ENCODE measurements around the gene ACOT11. TPM values are rescaled to one million over a fixed set of nuclear protein-coding genes. Genes with fewer than 3 reads are reported as not detected.

Gene ACOT11
- total and polyA plus RNA-seq, 2 of the 13 experiments (the other 11 are each of a cell fraction or from before 2014, with no cell fraction given) = 2.6 to 3.3 TPM

DNA sequence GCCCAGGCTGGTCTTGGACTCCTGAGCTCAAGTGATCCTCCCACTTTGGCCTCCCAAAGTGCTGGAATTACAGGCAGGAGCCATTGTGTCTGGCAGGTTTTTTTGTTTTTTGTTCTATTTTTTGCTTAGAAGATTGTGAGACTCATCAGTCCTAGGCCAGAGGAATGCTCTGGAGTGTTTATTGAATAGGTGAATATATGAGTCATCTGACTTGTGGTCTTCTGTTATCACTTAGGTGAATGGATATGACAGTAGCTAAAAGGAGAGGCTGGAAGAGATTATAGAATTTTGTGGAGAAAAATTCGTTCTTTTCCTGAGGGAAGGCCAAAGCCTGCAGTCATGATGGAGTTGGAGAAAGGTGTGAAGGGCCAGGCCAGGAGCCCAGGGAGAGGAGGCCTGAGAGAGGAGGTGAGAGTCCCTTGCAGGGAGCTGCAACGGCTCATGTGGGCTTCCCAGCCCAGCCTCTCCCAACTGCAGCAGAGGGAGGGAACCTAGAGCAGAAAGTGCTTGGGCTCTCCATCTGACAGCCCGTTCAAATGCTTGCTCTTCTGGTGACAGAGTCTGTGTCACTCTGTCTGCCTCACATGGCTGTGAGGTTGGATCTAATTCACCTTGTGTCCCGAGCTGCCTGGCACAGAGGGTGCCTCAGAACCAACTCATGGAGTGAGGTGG is 31.6 kb upstream of the ACOT11 start (continued):
- no peak for TF ChIP-seq ARID4A (CRISPR knock-in tag; IDR thresholded peaks at IDR 0.05; ENCODE audit: borderline replicate concordance)
- no peak for TF ChIP-seq ISL2 (CRISPR knock-in tag; IDR thresholded peaks at IDR 0.05)
- no peak for TF ChIP-seq ZNF3 (CRISPR knock-in tag; IDR thresholded peaks at IDR 0.05)

DNA sequence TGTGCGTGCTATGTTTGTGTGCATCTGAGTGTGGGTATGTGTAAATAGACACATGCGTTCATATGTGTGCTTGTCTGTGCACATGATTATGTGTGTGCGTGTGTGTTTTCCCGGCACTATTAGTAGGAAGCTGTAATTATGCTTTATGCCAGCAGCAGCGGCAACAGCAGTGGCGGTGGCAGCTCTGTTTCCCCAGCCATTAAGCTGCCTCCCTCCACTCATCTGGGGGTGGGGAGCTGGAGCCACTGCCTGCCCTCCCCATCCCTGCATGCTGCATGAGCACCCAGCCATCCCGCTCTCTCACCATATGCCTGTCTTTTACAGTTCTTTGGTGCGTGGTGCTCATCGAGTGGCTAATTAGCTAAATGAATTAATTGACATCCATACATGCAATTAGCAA is 30.5 kb upstream of the ACOT11 start:
- no peaks in the 10 kb centered on the region for H3K79me2 ChIP-seq (ENCODE audit: insufficient read depth, low read length)
- H3K9me3 ChIP-seq (ENCODE audit: low read length) = no peaks in the 10 kb centered on the region
- no peak overlapping the region for H2AFZ ChIP-seq (ENCODE audit: low read length)
- 78% methylated on average over 8 of the region's 9 CpGs for WGBS (ENCODE audit: low lambda C conversion rate)
- FAIRE-seq (no peak), ATAC-seq (no peak), DNase-seq (ENCODE audit: low spot score) (no peak)
- no peaks in the 10 kb centered on the region for H3K36me3 ChIP-seq (replicated peaks in 1 of 2; ENCODE audit: control insufficient read depth in 1 of 2, insufficient read depth in 2 of 2, low read length in 2 of 2)
- no peak overlapping the region for H3K9ac ChIP-seq (ENCODE audit: insufficient read depth, low read depth, low read length)
- no peaks in the 10 kb centered on the region for H3K27me3 ChIP-seq (ENCODE audit: control insufficient read depth in 1 of 2, insufficient read depth in 2 of 2, low read length in 2 of 2)
- 0 out of 2 replicates have a peak, but pooled peaks cover 7% of the 10 kb centered on the region for H3K4me1 ChIP-seq (ENCODE audit: insufficient read depth, low read length)
- no peak overlapping the region for H3K27ac ChIP-seq (ENCODE audit: extremely low read length, insufficient read depth, low read length)
- H3K4me2 ChIP-seq (ENCODE audit: low read depth, low read length) = no peak overlapping the region
- in situ Hi-C loops (cut with HindIII; ENCODE audit: extremely low pct_ligation_motif_present, low pct_unique_long_range_greater_than_20kb) (no loop called here), intact Hi-C loops (cut with micrococcal nuclease; ENCODE audit: unreplicated experiment) (no loop called here)
- ChIA-PET POLR2A (no interaction called here), CTCF (ENCODE audit: low intra/inter-chr PET ratio, low total read pairs) (no interaction called here)
- no TSS peak for BruUV-seq (replicated peaks)
- no peak overlapping the region for H3K4me3 ChIP-seq (replicated peaks in 1 of 3; ENCODE audit: insufficient read depth in 1 of 3, low read depth in 2 of 3, low read length in 3 of 3)
- H4K20me1 ChIP-seq (ENCODE audit: insufficient read depth, low read length) = no peaks in the 10 kb centered on the region
- TF ChIP-seq, protein P1, sequence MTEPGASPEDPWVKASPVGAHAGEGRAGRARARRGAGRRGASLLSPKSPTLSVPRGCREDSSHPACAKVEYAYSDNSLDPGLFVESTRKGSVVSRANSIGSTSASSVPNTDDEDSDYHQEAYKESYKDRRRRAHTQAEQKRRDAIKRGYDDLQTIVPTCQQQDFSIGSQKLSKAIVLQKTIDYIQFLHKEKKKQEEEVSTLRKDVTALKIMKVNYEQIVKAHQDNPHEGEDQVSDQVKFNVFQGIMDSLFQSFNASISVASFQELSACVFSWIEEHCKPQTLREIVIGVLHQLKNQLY (CRISPR knock-in tag; IDR thresholded peaks at IDR 0.05) = no peak
- TF ChIP-seq MIER2 (CRISPR knock-in tag; IDR thresholded peaks at IDR 0.05) (no peak), ZNF841 (CRISPR knock-in tag; IDR thresholded peaks at IDR 0.05; ENCODE audit: borderline replicate concordance) (no peak), MBD4 (IDR thresholded peaks at IDR 0.05; ENCODE audit: borderline replicate concordance, low read length) (no peak), HDAC1 (CRISPR knock-in tag; IDR thresholded peaks at IDR 0.05) (no peak), ZNF30 (CRISPR knock-in tag; IDR thresholded peaks at IDR 0.05) (no peak), ZBTB44 (CRISPR knock-in tag; IDR thresholded peaks at IDR 0.05) (no peak), SRSF4 (IDR thresholded peaks at IDR 0.05; ENCODE audit: low read depth, low read length, poor library complexity, severe bottlenecking) (no peak), ZBTB7B (CRISPR knock-in tag; IDR thresholded peaks at IDR 0.05) (no peak), HMG20B (CRISPR knock-in tag; conservative IDR thresholded peaks at IDR 0.05) (no peak)
- TF ChIP-seq, protein P2, sequence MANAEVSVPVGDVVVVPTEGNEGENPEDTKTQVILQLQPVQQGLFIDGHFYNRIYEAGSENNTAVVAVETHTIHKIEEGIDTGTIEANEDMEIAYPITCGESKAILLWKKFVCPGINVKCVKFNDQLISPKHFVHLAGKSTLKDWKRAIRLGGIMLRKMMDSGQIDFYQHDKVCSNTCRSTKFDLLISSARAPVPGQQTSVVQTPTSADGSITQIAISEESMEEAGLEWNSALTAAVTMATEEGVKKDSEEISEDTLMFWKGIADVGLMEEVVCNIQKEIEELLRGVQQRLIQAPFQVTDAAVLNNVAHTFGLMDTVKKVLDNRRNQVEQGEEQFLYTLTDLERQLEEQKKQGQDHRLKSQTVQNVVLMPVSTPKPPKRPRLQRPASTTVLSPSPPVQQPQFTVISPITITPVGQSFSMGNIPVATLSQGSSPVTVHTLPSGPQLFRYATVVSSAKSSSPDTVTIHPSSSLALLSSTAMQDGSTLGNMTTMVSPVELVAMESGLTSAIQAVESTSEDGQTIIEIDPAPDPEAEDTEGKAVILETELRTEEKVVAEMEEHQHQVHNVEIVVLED (CRISPR knock-in tag; IDR thresholded peaks at IDR 0.05; ENCODE audit: borderline replicate concordance) = no peak

Measured in HepG2 (cell line).